CD4-positive, alpha-beta T cell treated with Interleukin-10 for 1 hour (primary cell): ENCODE data around the gene IQSEC3.
"Not testable (repeated sequence)": the region's sequence is repeated elsewhere in the genome, so short reads cannot be mapped to it uniquely, and the experiment has no call there.

Experiments
- DNase-seq: peaks from one replicate; pipeline ENCODE4 v3.0.0-alpha.2; 2020

Gene IQSEC3

GRCh38 chr12:184811-185575, 118.4 kb downstream of the IQSEC3 start:
- DNase-seq: no peak

DNA sequence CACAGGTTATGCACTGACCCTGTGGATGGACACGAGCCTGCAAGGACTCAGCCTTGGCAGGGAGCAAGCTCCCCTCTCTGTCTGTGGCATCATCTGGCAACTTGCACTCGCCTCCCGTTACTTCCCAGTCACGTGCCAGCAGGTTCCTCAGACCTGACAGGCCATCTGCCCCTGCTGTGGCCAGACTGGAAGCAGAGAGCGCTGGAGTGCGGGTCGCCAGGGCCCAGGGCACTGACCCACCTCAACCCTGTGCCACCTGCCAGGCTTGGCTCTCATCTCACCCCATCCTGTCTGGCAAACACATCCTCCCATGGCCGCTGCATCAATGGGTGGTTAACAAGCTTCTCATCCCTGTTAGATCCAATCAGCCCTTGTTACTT, 119.0 kb downstream of the IQSEC3 start:
- no peak for DNase-seq

GRCh38 chr12:186006-186625, 119.5 kb downstream of the IQSEC3 start:
- DNase-seq: no peak

DNA sequence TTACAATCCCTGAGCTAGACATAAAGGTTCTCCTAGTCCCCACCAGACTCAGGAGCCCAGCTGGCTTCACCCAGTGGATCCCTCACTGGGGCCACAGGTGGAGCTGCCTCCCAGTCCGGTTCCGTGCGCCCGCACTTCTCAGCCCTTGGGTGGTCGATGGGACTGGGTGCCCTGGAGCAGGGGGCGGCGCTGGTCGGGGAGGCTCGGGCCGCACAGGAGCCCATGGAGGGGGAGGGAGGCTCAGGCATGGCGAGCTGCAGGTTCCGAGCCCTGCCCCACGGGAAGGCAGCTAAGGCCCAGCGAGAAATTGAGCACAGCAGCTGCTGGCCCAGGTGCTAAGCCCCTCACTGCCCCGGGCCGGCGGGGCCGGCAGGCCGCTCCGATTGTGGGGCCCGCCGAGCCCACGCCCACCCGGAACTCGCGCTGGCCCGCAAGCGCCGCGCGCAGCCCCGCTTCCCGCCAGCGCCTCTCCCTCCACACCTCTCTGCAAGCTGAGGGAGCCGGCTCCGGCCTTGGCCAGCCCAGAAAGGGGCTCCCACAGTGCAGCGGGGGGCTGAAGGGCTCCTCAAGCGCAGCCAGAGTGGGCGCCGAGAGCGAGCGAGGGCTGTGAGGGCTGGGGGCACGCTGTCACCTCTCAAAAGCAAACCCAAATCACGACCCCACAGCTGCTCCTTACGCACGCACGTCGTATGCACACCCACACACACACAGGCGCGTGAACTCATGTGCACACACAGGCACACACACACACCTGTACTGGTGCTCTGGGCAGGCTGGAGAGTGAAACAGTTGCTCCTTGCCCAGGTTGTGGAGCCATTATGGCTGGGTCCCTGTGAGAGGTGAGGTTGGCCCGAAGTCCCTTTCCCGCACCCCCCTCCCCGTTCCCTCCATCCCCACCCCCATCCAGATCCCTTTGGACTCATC, 121.7 kb downstream of the IQSEC3 start:
- DNase-seq: not testable (repeated sequence)

- peak; percentile 22 for DNase-seq
Measured at GRCh38 chr12:188910-189621, 122.5 kb downstream of the IQSEC3 start.

DNA sequence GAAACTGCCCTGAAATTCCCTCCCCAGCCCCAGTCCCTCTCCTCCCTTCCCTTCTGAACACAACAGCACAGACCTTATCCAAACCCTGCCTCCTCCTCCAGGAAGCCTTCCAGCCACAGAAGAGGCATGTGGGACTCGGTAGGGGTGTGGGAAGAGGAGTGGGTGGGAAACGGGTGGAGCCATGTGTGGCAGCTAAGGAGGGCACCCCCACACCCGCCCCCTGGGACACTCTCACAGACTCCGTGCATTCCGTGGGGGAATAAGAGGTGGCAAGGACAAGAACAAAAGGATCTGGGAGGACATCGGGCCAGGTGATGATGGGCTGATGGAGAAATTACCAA, 123.0 kb downstream of the IQSEC3 start:
- DNase-seq: no peak

DNA sequence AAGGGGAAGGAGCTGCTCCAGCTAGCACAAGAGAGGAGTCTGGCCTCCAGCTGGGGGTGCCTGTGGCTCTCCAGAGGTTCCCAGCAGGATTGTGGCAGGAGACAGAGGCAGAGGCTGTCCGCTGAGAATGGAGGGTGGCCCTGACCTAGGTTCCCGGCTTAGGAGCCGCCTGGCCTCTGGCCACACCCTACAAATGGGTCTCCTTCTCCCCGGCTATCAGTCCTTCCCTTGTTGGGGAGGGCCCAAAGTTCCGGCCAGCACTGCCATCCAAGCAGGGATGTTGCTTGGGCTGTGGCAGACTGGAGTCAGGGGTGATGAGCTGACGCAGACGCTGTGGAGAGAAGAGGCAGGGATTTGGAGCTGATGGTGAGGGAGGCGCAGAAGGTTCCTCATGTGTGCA, 124.3 kb downstream of the IQSEC3 start:
- DNase-seq: no peak

DNA sequence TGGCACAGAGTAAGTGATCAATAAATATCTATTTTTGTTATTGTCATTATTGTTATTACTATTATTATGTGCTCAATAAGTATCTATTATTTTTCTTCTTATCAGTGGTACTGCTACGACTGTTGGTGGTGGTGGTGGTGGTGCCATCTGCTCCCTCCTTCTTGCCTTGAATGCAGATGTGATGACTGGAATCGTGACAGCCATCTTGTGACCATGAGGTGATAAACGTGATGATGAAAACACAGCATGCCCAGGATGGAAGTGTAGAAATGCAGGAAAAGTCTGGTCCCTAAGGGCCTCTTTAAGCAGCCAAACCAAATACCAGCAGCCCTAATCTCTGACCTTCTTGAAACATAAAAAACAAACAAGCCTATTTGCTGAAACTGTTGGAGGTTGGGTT, 125.0 kb downstream of the IQSEC3 start:
- no peak for DNase-seq

DNA sequence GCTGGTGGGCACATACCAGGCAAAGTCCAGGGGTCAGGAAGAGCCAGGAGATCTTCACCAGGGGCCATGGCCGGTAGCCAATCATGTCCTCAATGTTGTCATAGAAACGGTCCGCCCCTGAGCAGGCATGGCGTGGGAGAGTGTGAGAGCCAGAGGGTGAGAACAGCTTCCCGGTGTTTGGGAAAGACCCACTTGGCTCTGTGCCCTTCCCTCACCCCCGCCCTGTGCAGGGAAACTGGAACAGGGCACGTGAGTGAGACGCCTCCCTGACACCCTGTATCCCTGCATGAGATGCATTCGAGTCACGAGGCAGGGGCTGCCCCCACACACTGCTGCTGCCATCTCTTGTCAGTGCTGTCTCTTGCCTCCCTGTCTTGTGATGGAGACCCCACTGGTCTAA, 126.7 kb downstream of the IQSEC3 start:
- DNase-seq: no peak

- no peak for DNase-seq
Measured at GRCh38 chr12:194276-194675, 127.7 kb downstream of the IQSEC3 start.

DNA sequence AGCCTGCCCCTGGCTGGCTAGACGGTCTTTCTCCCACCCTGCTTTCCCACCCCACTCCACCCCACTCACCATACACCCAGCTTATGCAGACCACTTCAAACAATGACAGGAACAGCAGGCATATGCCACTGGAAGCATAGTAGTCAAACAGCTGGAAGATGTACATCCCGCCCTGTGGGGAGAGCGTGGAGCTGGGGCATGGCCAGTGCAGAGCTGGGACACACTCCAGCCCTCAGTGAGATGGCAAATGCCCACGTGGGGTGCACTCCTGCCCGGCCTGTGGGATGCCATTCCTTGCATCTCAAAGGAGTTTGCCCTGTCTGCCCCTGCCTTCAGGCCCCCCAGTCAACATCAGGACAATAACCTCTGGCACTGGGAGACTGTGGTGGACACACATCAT, 128.6 kb downstream of the IQSEC3 start:
- no peak for DNase-seq

- DNase-seq: no peak
Measured at GRCh38 chr12:195951-196350, 129.4 kb downstream of the IQSEC3 start.

GRCh38 chr12:196436-196835, 129.9 kb downstream of the IQSEC3 start:
- no peak for DNase-seq

DNA sequence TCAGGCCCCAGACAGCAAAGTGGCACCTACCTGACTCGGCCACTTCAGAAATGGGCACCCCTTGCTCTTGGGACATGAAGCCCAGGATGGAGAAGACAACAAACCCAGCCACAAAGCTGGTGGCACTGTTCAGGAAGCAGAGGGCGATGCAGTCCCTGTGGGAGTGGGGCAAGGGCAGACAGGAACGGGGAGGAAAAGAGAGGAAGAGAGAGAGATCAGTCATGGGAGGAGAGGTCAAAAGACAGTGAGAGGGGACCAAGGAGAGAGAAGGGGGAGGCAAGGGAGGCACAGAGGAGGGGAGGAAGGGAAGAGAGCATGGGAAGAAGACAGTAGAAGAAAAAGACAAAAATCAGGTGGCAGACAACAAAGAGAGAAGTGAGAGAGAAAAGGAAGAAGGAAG, 130.8 kb downstream of the IQSEC3 start:
- no peak for DNase-seq

GRCh38 chr12:197911-198695, 131.5 kb downstream of the IQSEC3 start:
- no peak for DNase-seq

DNA sequence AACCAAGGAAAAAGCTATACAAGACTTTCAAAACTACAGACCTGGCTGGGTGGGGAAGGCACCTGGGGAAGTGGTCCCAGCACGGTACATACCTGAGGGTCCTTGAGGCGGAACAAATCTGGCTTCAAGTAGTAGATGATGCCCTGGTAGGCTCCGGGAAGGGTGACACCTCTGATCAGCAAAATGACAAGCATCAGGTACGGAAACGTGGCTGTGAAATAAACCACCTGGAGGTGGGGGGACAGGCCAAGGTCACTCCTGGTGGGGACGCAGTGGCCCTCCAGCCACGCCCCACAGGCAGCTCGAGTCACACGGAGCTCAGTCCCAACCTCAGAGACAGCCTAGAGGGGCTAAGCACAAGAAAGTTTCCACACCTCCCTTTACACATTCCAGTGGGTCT, 132.1 kb downstream of the IQSEC3 start:
- no peak for DNase-seq

- DNase-seq: no peak
Measured at GRCh38 chr12:201361-201760, 134.8 kb downstream of the IQSEC3 start.

DNA sequence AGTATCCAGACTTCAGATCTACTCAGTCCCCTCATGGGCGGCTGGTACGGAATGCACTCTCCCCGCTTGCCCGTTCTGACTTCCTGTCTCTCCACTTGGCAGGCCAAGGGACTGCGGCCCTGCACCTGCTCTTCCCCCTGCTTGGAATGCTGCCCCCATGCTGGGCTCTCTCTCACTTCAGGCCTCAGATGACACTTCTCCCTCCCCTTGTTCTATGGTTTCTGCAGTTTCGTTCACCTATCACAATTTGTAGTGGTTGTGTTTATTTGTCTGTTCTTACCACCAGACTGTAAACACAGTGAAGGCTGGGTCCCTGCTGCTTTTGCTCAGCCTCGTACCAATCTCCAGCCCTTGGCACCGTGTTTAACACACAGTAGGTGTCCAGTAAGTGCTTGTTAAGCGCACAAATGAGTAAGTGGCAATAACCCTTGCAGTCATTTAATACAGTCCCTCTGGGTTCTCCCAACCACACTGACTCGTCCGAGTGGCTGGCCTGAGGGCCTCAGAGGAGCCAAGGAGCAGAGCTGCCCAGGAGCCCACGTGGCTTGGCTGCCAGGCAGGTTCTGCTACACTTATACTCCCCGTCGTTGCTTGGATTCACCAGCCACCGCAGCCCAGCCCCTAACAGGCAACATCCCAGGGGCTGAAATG, 135.6 kb downstream of the IQSEC3 start:
- DNase-seq: no peak

GRCh38 chr12:203074-203461, 136.5 kb downstream of the IQSEC3 start:
- DNase-seq: no peak

GRCh38 chr12:203462-204260, 137.1 kb downstream of the IQSEC3 start:
- DNase-seq: no peak

DNA sequence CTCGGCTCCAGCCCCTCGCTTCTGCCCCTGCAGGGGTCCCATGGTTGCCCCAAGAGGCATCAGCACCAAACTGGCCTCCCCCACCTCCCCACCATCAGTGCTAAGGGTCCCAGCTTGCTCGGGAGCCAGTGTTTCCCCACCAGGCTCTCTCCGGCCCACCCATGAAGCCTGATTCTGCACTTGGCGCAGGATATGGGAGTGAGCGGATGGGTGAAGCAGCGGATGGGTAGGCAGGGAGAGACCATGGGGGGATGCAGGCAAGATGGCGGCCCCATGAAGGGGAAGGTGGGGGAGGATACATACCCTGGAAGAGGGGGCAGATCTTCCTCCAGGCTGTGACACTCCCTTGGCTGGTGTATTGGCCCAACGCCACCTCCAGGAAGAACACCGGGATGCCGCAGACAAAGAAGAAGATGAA, 137.7 kb downstream of the IQSEC3 start:
- no peak for DNase-seq
